Mesothelial cell of epicardium (in vitro differentiated cells): ENCODE results near the gene TTLL11. TPM values are rescaled to one million over a fixed set of nuclear protein-coding genes. Genes with fewer than 3 reads are reported as not detected.

Source experiments
- DNase-seq, 2 experiments: peaks; one replicate each; pipeline ENCODE4 v3.0.0; 2021; ENCODE audit warnings: low spot score in 2 of 2; ENCODE audit not compliant: unreplicated experiment in 2 of 2
- H3K27ac Mint-ChIP-seq: 2 replicates; pipeline ENCODE4 v1.8.0; 2021; ENCODE audit warnings: mixed read lengths
- H3K27me3 Mint-ChIP-seq: 2 replicates; pipeline ENCODE4 v1.8.0; 2021; ENCODE audit warnings: low read depth, mixed read lengths
- H3K36me3 Mint-ChIP-seq: 2 replicates; pipeline ENCODE4 v1.8.0; 2021; ENCODE audit warnings: mixed read lengths
- H3K4me1 Mint-ChIP-seq: 2 replicates; pipeline ENCODE4 v1.8.0; 2021; ENCODE audit warnings: mixed read lengths
- H3K4me3 Mint-ChIP-seq: 2 replicates; pipeline ENCODE4 v1.8.0; 2021; ENCODE audit warnings: mild to moderate bottlenecking, moderate library complexity, mixed read lengths
- H3K9me3 Mint-ChIP-seq: 2 replicates; pipeline ENCODE4 v1.8.0; 2021; ENCODE audit warnings: mixed read lengths
- total RNA-seq: library from RNA; stranded (reverse); gene quantifications from 3 replicates; pipeline ENCODE4 v1.2.1, GENCODE V29; 2021
- TF ChIP-seq, protein P1 (sequence below): fragments of 200-600 bp; sonication (generic); IDR thresholded peaks from one replicate; pipeline ENCODE4 v1.5.0; 2021; ENCODE audit warnings: antibody characterized with exemption; ENCODE audit not compliant: unreplicated experiment

The TTLL11 gene
- total RNA-seq, 1 donor from 2014 or later, result 4.8 TPM

- H3K27ac Mint-ChIP-seq, result no peak overlapping the region
- no peak for DNase-seq
- TF ChIP-seq, protein P1, sequence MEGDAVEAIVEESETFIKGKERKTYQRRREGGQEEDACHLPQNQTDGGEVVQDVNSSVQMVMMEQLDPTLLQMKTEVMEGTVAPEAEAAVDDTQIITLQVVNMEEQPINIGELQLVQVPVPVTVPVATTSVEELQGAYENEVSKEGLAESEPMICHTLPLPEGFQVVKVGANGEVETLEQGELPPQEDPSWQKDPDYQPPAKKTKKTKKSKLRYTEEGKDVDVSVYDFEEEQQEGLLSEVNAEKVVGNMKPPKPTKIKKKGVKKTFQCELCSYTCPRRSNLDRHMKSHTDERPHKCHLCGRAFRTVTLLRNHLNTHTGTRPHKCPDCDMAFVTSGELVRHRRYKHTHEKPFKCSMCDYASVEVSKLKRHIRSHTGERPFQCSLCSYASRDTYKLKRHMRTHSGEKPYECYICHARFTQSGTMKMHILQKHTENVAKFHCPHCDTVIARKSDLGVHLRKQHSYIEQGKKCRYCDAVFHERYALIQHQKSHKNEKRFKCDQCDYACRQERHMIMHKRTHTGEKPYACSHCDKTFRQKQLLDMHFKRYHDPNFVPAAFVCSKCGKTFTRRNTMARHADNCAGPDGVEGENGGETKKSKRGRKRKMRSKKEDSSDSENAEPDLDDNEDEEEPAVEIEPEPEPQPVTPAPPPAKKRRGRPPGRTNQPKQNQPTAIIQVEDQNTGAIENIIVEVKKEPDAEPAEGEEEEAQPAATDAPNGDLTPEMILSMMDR, result no peak
Observed at GRCh38 chr9:122086873-122087272, 6.2 kb downstream of the TTLL11 start.

DNA sequence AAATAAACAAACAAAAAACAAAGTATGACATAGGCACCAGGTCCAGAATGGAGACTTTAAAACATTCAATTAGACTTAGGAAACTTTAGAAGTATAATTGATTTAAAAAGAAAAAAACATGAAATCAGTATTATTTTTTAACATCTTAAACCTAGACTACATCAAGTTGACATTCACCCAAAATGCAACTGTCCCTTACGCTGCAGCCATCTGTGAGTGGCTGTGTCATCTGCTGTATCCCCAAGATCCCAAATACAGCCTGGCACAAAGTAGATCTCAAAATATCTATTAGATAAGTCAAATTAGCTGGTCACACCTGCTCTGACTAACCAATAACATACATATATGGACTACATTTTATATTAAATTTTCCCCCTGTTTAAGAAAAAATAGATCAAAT is 7.8 kb downstream of the TTLL11 start:
- TF ChIP-seq, protein P1, result no peak
- Mint-ChIP-seq H3K4me3 (no peak overlapping the region), H3K27ac (no peak overlapping the region), H3K4me1 (no peaks in the 10 kb centered on the region), H3K36me3 (no peaks in the 10 kb centered on the region), H3K9me3 (no peaks in the 10 kb centered on the region), H3K27me3 (peaks cover 3% of the 10 kb centered on the region)
- no peak for DNase-seq

More at GRCh38 chr9:122086873-122087272, 6.2 kb downstream of the TTLL11 start:
- peaks cover 3% of the 10 kb centered on the region for H3K27me3 Mint-ChIP-seq
- peaks cover 6% of the 10 kb centered on the region for H3K4me1 Mint-ChIP-seq
- no peak overlapping the region for H3K4me3 Mint-ChIP-seq
- H3K36me3 Mint-ChIP-seq, result no peaks in the 10 kb centered on the region
- no peaks in the 10 kb centered on the region for H3K9me3 Mint-ChIP-seq

DNA sequence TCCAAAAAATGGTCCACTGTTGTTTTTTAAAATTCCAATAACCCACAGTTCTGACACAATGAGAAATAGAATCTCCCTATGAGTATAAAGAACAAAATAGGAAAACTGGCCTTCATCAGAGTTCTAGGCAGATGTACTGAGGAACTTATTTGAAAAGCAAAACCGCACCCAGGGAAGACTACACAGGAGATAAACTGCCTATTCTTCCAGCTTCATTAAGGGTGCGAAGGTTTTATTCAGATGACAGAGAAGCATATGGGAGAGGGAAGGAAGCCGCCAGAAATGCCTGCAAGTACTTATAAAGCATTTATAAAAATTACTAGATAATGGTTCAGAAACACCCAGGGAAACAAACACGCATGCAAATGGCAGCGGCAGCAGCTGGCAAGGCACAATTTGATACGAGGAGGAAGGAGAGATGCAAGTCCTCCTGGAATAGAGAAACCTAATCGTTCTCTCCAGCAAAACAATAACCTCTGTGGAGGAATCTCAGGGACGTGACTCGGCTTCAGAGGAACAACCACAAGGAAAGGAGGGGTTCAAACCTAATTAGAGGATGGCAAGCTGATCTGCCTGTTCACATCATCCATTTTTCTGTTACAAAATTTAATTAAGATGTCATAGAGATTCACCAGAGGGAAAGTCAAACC is 9.0 kb downstream of the TTLL11 start:
- H3K27ac Mint-ChIP-seq, result no peak overlapping the region
- DNase-seq, result no peak
- no peaks in the 10 kb centered on the region for H3K36me3 Mint-ChIP-seq
- no peaks in the 10 kb centered on the region for H3K4me1 Mint-ChIP-seq
- no peak overlapping the region for H3K4me3 Mint-ChIP-seq
- no peaks in the 10 kb centered on the region for H3K9me3 Mint-ChIP-seq
- TF ChIP-seq, protein P1, result no peak
- H3K27me3 Mint-ChIP-seq, result peaks cover 3% of the 10 kb centered on the region

DNA sequence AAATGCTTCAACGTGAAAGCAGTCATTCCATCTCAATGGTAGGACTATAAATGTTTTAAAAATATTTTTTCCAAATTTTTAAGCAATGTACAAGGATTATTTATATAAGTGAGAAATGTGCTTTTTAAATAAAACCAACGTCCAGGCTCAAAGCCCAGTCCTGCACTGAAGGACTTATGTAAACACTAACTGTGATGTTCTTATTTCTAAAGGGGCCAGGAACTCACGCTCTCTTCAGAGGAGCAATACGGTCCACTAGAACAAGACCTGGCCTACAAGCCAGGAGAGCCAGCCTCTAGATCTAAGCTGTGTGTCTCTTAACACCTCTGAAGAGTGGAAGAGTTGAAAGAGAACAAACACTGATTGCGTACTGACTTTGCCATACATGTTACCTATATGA is 12.1 kb downstream of the TTLL11 start:
- no peak overlapping the region for H3K27ac Mint-ChIP-seq
- no peaks in the 10 kb centered on the region for H3K36me3 Mint-ChIP-seq
- no peaks in the 10 kb centered on the region for H3K4me1 Mint-ChIP-seq
- no peak for DNase-seq
- TF ChIP-seq, protein P1, result no peak
- H3K27me3 Mint-ChIP-seq, result peaks cover 4% of the 10 kb centered on the region
- peaks cover 21% of the 10 kb centered on the region for H3K9me3 Mint-ChIP-seq
- no peak overlapping the region for H3K4me3 Mint-ChIP-seq

DNA sequence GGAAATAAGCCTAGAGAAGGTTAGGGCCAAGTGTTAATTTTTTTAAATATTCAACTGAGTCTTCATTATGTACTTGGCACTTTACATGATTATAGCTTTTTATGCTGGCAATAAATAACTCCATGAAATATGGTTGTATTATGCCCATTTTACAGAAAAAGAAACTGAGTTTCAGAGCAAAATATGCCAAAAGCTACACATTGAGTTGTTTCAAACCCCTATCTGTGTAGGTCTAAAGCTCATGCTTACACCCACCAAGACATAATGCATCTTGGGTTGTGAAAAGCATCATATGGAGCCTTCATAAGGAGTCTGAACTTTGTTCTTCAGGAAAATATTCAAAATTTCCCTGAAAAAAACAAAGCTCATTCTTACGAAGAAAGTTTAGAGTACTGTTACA is 14.6 kb downstream of the TTLL11 start:
- Mint-ChIP-seq H3K27me3 (peaks cover 1% of the 10 kb centered on the region), H3K36me3 (no peaks in the 10 kb centered on the region), H3K9me3 (peaks cover 21% of the 10 kb centered on the region), H3K4me3 (no peak overlapping the region), H3K4me1 (no peaks in the 10 kb centered on the region), H3K27ac (no peak overlapping the region)
- no peak for DNase-seq
- TF ChIP-seq, protein P1, result no peak
